ENCODE data around the gene BSPRY.
A peak's percentile ranks its signal among the peaks of the same experiment; 100 is the strongest.
"Not testable (repeated sequence)": the region's sequence is repeated elsewhere in the genome, so short reads cannot be mapped to it uniquely, and the experiment has no call there.

The BSPRY gene

DNA sequence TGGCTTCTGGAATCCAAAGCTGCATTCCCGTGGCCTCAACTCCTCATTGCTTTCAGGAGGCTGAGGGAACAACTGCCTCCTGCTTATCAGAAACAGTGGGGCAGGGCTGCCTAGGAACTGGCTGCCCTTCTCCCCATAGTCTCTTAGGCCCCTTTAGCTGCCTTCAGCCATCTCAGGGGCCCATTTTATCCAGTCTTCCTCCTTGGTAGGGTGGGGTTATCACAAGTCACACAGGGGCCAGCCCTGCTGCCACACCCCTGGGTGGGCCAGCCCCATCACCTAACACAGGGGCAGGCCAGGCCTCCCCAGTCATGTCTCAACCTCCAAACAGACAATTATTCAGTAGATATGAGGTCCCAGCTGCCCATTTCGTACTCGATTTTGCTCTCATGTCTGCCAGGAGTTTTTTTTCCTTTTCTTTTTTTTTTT, 47.9 kb downstream of the BSPRY start:
- no peak for DNase-seq

DNA sequence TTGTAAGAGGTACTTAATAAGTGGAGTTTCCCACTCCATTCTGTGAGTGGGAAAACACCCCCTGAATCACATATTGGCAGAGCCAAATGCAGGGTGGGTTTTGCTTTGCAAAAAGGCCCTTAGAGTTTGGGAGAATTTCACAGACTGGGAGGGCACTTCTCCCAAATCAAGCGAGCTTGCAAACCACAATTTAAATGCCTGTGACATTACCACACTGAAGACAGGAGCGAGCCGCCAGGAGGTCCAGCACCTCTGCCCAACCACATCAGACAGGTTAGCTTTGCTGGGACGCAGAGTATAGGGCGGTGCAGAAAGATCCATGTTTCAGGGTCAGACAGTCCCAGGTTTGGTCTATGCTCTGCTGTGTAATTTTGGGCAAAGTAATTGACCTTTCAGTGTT, 49.5 kb downstream of the BSPRY start:
- no peak for DNase-seq

DNA sequence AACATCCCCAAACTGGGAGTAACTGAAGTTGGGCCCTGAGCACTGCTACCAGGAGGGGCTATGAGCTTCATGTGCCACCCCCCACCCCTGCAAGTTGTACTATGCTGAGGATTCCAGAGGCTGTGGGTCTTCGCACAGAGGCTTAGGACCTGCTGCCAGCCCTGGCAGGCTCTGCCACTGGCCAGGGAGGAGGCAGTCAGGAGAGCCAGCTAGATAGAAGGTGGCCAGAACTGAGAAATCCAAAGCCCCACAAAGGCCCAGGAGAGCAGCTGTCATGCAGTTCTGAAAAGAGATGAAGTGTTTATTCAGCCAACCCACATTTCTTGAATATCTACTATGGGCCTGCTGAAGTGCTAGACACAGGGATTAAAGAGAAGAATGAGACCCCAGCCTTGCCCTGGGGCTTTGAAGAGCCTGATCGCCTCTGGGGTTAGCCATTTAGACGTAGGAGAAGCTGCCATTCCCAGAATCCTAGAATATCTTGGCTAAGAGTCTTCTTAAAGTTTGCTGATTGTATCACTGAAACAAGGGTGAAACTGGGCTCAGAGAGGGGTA, 50.4 kb downstream of the BSPRY start:
- DNase-seq, result no peak

DNA sequence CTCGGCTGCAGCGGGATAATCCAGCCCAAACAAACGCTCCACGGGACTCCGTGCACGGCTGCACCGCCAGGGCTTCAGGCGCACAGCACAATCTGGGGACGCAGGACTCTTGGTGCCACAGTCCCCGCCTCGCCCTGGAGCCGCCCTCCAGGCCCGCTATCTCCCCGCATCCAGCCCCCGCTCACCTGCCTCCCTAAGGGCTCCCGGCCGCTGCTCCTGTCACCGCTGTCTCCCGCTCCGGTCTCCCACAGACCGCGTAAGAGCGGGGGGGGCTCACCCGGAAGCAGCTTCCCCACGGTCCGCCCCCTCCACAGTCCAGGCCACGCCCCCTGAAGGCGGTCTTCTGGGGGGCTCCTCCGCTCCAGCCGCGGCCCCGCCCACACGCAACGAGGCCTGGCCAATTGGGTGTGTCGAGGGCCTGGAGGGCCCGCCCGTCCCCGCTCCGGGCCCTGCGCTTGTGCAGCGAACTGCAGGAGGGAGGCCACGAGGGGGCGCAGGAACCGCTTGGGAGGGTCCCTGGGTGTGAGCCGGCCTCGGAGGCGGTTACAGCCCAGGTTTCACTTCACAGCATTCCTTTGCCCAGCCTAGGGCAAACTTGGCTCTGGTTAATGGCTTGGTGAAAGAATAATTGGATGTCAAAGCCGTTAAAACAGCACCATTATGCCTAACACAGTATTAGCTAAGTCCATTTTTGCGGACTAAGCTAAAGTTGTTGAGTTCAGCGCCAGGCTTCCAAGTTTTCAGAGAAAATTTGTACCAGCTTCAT, 51.9 kb downstream of the BSPRY start, which contains the start of gene ALAD:
Gene ALAD (minus strand): TSS at position 258 of the 766 bp plus-strand sequence. CDS start 7,725 bp downstream, outside the sequence.
- DNase-seq, result peak; percentile 98

DNA sequence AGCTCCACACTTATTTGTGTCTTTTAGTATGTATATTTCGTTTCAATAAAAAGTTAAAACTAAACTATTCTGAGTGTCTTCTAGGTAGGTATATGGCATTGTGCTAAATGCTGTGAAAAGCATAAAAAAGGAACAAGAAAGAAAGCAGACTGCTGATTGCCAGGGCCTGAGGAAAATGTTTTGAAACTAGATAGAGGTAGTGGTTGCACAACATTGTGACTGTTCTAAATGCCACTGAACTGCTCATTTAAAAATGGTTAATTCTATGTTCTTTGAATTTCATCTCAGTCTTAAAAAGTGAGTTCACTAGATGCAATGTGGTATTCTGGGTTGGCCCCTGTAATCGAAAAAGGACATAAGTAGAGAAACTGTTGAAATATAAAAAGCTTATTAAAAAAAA, 54.3 kb downstream of the BSPRY start:
- DNase-seq, result no peak

DNA sequence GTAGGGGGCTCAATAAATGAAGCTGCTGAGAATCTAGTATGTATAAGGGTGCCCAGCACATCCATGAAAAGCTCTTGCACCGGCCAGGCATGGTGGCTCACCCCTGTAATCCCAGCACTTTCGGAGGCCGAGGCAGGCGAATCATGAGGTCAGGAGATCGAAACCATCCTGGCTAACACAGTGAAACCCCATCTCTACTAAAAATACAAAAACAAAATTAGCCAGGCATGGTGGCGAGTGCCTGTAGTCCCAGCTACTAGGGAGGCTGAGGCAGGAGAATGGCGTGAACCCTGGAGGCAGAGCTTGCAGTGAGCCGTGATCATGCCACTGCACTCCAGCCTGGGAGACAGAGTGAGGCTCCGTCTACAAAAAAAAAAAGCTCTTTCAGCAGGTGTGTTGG, 57.0 kb downstream of the BSPRY start:
- DNase-seq, result not testable (repeated sequence)

DNA sequence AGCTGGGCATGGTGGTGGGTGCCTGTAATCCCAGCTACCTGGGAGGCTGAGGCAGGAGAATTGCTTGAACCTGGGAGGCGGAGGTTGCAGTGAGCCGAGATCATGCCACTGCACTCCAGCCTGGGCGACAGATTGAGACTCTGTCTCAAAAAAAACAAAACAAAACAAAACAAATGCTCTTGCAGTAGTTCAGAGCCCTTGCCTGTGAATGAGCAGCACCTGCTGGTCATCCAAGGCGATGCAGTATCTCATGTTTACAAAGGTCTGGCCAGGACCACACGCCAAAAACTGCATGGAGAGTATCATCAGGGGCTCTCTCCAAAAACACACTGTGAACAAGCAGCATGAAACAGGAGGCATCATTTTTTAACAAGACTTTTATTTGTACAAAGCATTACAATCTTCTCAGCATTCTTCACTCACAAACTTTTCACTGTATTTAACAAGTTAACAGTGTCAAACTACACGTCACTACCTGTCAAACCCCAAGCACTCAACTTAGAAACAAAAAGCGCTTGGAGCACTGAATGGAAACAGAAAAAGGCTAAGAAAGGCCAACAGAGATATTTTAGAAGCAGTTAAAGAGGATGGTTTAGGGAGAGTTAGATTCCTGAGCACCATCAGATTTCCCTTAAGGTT, 57.7 kb downstream of the BSPRY start:
- DNase-seq, result peak; percentile 59

DNA sequence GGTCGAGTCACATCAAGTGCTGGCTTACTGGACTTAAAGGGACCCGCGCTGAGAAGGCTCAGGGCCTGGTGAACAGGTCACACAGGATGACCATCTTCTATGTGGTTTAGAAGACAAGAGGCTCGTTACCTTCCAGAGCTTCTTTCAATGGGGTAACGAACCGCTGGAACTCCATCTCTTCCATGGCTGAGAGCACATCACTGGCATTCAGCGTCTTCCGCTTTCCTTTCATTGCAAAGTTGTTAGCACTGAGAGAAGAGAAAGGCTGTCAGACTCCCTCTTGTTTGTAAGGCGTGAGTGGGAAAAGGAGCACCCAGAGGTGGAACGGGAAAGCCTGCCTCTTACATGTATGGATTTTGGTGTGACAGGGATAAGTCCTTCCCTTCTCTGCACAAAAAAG, 60.1 kb downstream of the BSPRY start:
- no peak for DNase-seq

DNA sequence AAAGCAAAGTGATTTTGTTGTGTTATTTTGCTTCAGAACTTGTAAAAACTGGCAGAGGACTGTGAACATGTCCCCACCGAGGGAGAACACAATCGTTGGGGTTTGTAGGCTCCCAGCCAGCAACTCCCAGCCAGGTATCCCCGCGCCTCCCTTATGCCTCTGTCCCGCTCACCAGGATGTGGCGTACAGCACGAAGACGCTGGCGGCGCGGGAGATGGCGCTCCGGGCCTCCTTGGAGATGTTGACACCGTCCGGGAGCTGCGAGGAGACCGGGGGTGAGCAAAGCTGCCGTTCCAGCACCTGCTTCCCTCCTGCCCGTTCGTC, 60.5 kb downstream of the BSPRY start:
- DNase-seq, result no peak

DNA sequence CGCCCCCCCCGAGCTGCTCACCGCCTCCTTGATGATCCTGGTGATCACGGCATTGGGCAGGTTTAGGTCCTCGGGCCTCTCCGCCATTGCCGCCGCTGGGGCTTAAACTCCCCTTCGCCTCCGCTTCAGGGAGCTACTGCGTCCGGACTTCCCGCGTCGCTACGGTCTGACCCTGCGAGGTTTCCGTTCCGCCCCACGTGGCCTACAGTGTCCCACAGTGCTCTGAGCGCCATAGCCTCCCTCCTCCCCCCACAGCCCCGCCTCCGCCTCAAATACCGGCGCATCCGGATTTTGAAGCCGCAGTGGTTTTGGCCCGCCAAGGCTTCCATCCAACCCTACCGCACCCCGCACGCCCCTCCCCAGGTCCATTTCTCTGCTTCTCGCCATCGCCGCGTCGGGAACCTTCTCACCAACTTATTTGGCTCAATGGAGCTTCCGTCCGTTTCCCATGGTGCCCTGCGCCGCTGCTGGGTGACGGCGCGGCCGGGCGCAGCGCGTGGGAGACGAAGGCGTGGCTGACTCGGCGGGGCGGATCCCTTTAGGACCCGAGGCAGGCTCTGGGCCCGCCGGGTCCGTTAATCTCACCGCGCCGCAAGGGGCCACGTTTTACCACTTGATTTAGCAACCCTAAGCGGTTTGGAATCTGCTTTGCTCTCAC, 61.0 kb downstream of the BSPRY start, which contains the start of the genes C9orf43 and POLE3:
Gene C9orf43 (plus strand): TSS at position 541 of the 658 bp plus-strand sequence. CDS start 2,747 bp downstream, outside the sequence.
Gene POLE3 (minus strand): TSS at position 469 of the 658 bp plus-strand sequence. CDS start 382 bp downstream, at position 87.
- peak; percentile 96 for DNase-seq

DNA sequence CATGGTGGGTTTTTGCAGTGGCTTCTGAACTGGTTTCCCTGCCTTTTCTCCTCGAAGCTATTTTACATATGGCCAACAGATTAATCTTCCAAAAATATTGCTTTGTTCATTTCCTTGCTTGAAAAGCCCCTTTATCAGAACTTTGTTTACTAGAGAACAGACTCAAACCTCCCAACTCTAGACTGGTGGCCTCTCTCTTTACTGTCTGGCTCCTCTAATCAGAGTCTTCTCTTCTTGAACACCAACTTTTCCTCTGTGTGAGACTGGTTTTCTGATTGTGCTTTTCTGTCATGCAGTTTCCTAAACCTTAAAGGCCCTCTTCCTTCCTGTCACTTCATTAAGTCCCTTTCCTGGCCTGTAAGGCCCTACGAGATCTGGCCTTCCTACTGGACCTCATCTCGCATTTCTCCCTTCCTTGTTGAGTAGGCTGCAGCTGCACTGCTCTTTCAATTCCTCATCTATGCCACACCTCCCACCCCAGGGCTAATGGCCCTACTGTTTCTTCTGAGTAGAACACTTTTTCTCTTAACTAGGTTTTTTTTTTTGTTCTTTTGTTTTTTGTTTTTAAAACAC, 66.9 kb downstream of the BSPRY start:
- DNase-seq, result no peak

DNA sequence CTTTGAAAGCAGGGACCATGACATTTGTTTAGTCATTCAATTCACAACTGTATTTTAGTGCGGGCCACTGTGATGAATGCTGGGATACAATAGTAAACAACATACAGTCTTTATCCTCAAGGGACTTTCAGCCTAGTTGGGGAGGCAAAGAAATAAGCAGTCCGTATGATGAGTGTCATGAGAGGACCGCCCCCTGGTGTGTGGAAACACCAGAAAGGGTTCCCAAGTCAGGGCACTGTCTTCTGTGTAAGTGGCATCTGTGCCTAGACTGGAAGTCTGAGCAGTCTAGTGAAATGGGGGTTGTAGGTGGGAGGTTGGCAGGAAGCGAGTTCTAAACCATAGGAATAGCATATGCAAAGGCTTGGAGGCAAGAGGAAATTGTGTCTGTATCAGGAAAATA, 68.0 kb downstream of the BSPRY start:
- DNase-seq, result no peak
